ENCODE results near the gene FOXB2. TPM values are rescaled to one million over a fixed set of nuclear protein-coding genes. Genes with fewer than 3 reads are reported as not detected.

Gene FOXB2
- total RNA-seq (2016; rRNA removed; fragmentation: Illumina TruSeq; extraction: Trizol) (not detected in 2 replicates), polyA plus RNA-seq (2011; rRNA removed) (not detected in 2 replicates), polyA minus RNA-seq (2011; rRNA and poly(A)+ RNA removed; ENCODE audit: low replicate concordance) (not detected in 2 replicates), Bru-seq, nascent RNA (not detected), BruChase-seq, experiment 1, labeled RNA remaining after a 6-hour chase (not detected), BruChase-seq, experiment 2, labeled RNA remaining after a 2-hour chase (not detected)
- not detected in 2 replicates for total RNA-seq (2016; cell fraction: cytosol; rRNA removed; fragmentation: Illumina TruSeq; extraction: Trizol; ENCODE audit: low read depth)
- not detected in 2 replicates for total RNA-seq (2016; cell fraction: insoluble cytoplasmic fraction; rRNA removed; fragmentation: Illumina TruSeq; extraction: Trizol)
- total RNA-seq (2016; cell fraction: membrane; rRNA removed; fragmentation: Illumina TruSeq; extraction: Trizol), result not detected in 2 replicates
- not detected in 2 replicates for total RNA-seq (2016; cell fraction: nucleus; rRNA removed; fragmentation: Illumina TruSeq; extraction: Trizol)
- polyA plus RNA-seq (2011; cell fraction: cytosol; rRNA removed), result not detected in 2 replicates
- polyA plus RNA-seq (2011; cell fraction: nucleus; rRNA removed), result not detected in 2 replicates
- not detected in 2 replicates for polyA plus RNA-seq (2012)
- polyA plus RNA-seq (2016; cell fraction: cytosol; fragmentation: Illumina TruSeq; extraction: Trizol; ENCODE audit: low read depth), result not detected in 2 replicates
- not detected in 2 replicates for polyA plus RNA-seq (2016; cell fraction: insoluble cytoplasmic fraction; fragmentation: Illumina TruSeq; extraction: Trizol; ENCODE audit: low read depth)
- polyA plus RNA-seq (2016; cell fraction: membrane; fragmentation: Illumina TruSeq; extraction: Trizol; ENCODE audit: low read depth), result not detected in 2 replicates
- not detected in 2 replicates for polyA plus RNA-seq (2016; cell fraction: nucleus; fragmentation: Illumina TruSeq; extraction: Trizol; ENCODE audit: insufficient read depth, low read depth)
- polyA minus RNA-seq (2011; cell fraction: cytosol; rRNA and poly(A)+ RNA removed), result not detected in 2 replicates
- polyA minus RNA-seq (2011; cell fraction: nucleus; rRNA and poly(A)+ RNA removed), result not detected in 2 replicates
- long read RNA-seq, experiment 1, result 0 reads
- long read RNA-seq, experiment 2, result 0 reads

- ATAC-seq (no peak), DNase-seq (ENCODE audit: low spot score) (no peak), FAIRE-seq (no peak)
- no peak within 1 kb of the TSS for H3K27ac ChIP-seq (ENCODE audit: extremely low read length, insufficient read depth, low read length)
- no peaks in the 10 kb centered on the region for H3K36me3 ChIP-seq (replicated peaks in 1 of 2; ENCODE audit: control insufficient read depth in 1 of 2, insufficient read depth in 2 of 2, low read length in 2 of 2)
- no peak within 1 kb of the TSS for H3K4me3 ChIP-seq (replicated peaks in 1 of 3; ENCODE audit: insufficient read depth in 1 of 3, low read depth in 2 of 3, low read length in 3 of 3)
- CTCF ChIA-PET (ENCODE audit: low intra/inter-chr PET ratio, low total read pairs), result no interaction called here
- H3K4me2 ChIP-seq (ENCODE audit: low read depth, low read length), result no peak within 1 kb of the TSS
- no peaks in the 10 kb centered on the region for H4K20me1 ChIP-seq (ENCODE audit: insufficient read depth, low read length)
- BruUV-seq (replicated peaks), result no TSS peak
- no peaks in the 10 kb centered on the region for H3K4me1 ChIP-seq (ENCODE audit: insufficient read depth, low read length)
- no peak within 1 kb of the TSS for H2AFZ ChIP-seq (ENCODE audit: low read length)
- TF ChIP-seq HES4 (CRISPR knock-in tag; IDR thresholded peaks at IDR 0.05; ENCODE audit: borderline replicate concordance), result no peak
- no peak for TF ChIP-seq ELK4 (CRISPR knock-in tag; IDR thresholded peaks at IDR 0.05; ENCODE audit: borderline replicate concordance)
- no peak within 1 kb of the TSS for H3K9ac ChIP-seq (ENCODE audit: insufficient read depth, low read depth, low read length)
- in situ Hi-C loops (cut with HindIII; ENCODE audit: extremely low pct_ligation_motif_present, low pct_unique_long_range_greater_than_20kb), result no loop called here
- intact Hi-C loops (cut with micrococcal nuclease; ENCODE audit: unreplicated experiment), result no loop called here
- WGBS (ENCODE audit: low lambda C conversion rate), result 60% methylated on average over 49 of the region's 51 CpGs
- POLR2A ChIA-PET, result no interaction called here
- H3K9me3 ChIP-seq (ENCODE audit: low read length), result no peaks in the 10 kb centered on the region
- peaks cover 8 to 87% of the 10 kb centered on the region in 2 experiments for H3K27me3 ChIP-seq (ENCODE audit: control insufficient read depth in 1 of 2, insufficient read depth in 2 of 2, low read length in 2 of 2)
- H3K79me2 ChIP-seq (ENCODE audit: insufficient read depth, low read length), result no peaks in the 10 kb centered on the region
Measured at GRCh38 chr9:77019236-77019925, at the start of gene FOXB2. Gene FOXB2 (plus strand): TSS chr9:77019655. CDS start chr9:77019655, 0 bp downstream.
